ENCODE results near the gene CELA3B.
A peak's percentile ranks its signal among the peaks of the same experiment; 100 is the strongest.
"Not testable (repeated sequence)": the region's sequence is repeated elsewhere in the genome, so short reads cannot be mapped to it uniquely, and the experiment has no call there.

Gene CELA3B

DNA sequence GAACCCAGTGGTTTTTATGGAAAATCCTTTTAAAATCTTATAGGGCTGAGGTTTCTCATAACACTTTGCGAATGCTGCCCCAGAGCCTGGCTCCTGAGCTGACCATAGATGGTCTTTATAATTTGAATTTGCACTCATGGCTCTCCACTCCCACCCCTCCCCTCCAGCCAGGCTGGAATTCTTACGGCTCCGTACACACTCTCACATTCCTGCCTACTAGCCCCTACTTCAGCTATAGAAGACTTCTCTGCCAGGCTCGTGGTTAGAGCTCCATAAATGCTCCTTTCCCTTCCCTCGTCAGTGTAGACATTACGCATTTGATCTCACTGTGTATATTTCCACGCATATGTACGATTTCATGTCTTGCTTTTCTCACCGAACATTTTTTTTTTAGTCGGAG, 34.4 kb upstream of the CELA3B start:
- no peak for TF ChIP-seq POLR2A (IDR thresholded peaks at IDR 0.05; ENCODE audit: extremely low read depth, insufficient read length)
- TF ChIP-seq, protein P1, sequence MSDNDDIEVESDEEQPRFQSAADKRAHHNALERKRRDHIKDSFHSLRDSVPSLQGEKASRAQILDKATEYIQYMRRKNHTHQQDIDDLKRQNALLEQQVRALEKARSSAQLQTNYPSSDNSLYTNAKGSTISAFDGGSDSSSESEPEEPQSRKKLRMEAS (IDR thresholded peaks at IDR 0.05; ENCODE audit: low read depth, low read length), result no peak
- TF ChIP-seq, protein P2, sequence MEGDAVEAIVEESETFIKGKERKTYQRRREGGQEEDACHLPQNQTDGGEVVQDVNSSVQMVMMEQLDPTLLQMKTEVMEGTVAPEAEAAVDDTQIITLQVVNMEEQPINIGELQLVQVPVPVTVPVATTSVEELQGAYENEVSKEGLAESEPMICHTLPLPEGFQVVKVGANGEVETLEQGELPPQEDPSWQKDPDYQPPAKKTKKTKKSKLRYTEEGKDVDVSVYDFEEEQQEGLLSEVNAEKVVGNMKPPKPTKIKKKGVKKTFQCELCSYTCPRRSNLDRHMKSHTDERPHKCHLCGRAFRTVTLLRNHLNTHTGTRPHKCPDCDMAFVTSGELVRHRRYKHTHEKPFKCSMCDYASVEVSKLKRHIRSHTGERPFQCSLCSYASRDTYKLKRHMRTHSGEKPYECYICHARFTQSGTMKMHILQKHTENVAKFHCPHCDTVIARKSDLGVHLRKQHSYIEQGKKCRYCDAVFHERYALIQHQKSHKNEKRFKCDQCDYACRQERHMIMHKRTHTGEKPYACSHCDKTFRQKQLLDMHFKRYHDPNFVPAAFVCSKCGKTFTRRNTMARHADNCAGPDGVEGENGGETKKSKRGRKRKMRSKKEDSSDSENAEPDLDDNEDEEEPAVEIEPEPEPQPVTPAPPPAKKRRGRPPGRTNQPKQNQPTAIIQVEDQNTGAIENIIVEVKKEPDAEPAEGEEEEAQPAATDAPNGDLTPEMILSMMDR (IDR thresholded peaks at IDR 0.05; ENCODE audit: low read depth, low read length), result no peak
- no peak for TF ChIP-seq MYC (IDR thresholded peaks at IDR 0.05; ENCODE audit: low read depth, low read length)
- no peak for DNase-seq (ENCODE audit: low read depth)
- no peak overlapping the region for H3K4me3 ChIP-seq (ENCODE audit: low read depth, low read length)

DNA sequence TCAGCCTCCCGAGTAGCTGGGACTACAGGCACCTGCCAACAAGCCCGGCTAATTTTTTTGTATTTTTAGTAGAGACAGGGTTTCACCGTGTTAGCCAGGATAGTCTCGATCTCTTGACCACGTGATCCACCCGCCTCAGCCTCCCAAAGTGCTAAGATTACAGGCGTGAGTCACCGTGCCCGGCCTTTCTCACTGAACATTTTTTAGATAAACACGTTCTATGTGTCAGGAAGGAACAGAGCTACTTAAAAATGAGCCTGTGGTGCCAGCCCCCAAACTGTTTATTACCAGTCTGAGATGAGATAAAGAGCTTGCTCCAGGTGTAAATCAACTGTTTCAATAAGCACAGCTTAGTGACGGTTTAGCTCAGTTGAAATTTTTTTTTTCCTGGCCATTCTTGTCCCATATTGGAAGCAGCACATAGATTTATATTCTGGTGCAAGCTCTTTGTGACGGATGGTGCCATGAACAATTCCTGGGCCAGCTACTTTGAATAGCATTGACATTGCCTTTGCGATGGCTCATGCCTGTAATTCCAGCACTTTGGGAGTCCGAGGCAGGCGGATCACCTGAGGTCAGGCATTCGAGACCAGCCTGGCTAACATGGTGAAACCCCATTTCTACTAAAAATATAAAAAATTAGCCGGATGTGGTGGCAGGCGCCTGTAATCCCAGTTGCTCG, 33.7 kb upstream of the CELA3B start:
- H3K4me3 ChIP-seq (ENCODE audit: low read depth, low read length); DNase-seq (ENCODE audit: low read depth): not testable (repeated sequence)

DNA sequence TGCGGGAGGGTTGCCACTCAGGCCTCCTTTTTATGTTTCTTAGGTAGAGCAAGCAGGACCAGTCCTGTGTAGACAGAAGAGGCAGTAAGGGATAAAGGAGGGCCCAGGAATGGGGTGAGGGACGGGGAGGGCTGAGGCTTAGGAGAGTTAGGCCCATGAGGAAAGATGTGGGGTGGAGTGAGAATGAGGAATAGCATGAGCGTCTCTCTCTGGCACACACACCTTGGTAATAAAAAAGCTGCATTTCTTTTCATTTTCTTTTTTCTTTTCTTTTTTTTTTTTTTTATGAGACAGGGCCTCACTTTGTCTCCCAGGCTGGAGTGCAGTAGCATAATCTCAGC, 32.1 kb upstream of the CELA3B start:
- DNase-seq (ENCODE audit: low read depth), result no peak
- no peak overlapping the region for H3K4me3 ChIP-seq (ENCODE audit: low read depth, low read length)
- TF ChIP-seq MYC (IDR thresholded peaks at IDR 0.05; ENCODE audit: low read depth, low read length), result no peak
- TF ChIP-seq, protein P1 (IDR thresholded peaks at IDR 0.05; ENCODE audit: low read depth, low read length), result no peak
- TF ChIP-seq, protein P2 (IDR thresholded peaks at IDR 0.05; ENCODE audit: low read depth, low read length), result no peak
- no peak for TF ChIP-seq POLR2A (IDR thresholded peaks at IDR 0.05; ENCODE audit: extremely low read depth, insufficient read length)

DNA sequence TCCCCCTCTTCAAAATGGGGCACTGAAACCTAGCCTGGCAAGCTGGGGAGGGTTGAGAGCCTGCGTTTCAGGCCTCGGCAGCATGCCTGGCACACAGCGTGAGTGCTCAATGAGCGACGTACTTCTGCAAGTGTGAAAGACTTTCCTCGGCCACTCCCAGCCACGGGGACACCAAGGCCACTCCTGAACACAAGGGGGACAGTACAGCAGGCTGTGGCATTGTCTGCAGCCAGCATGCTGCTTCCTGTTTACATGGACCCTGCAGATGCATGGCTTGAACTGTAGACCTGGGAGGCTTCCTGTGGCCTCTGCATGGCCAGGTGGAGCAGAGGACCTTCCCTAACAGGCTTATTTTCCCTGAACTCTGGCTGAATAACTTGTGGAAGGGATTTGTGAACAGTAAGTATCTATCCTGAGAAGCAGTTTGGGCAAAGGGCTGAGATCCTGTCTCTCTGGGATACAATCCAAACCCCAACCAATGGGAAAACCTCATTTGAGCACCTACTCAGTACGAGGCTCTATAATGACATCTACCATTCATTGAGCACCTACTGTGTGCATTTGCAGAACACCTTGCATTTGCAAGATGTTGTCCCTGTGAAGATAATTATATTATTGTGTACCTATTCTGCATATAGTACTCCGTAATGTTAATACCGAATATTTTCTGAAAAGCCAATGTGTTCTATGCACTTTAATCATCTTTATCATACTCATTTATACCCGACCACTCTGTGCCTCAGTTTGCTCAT, 29.8 kb upstream of the CELA3B start:
- no peak overlapping the region for H3K4me3 ChIP-seq (ENCODE audit: low read depth, low read length)
- TF ChIP-seq, protein P1 (IDR thresholded peaks at IDR 0.05; ENCODE audit: low read depth, low read length), result peak; percentile 66
- no peak for TF ChIP-seq MYC (IDR thresholded peaks at IDR 0.05; ENCODE audit: low read depth, low read length)
- TF ChIP-seq, protein P2 (IDR thresholded peaks at IDR 0.05; ENCODE audit: low read depth, low read length), result peak; percentile 1

DNA sequence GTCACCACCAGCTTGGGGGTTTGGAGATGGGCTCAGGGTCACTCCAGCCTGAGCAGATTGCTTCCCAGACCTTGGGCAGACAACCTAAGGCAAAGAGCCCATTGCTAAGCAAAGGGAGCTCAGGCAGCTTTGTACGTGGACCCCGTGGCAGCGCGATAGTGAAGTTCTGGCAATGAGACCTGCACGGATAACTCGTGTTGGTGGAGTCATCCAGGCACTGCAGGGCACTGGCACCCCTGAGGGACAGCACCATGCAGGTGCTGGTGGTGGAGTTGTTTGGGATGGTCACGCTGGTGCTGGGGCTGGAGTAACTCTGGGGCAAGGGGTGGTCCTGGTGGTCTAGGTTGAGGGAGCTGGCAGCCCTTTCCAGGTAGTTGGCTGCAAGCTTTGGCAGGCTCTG, 26.1 kb upstream of the CELA3B start:
- H3K4me3 ChIP-seq (ENCODE audit: low read depth, low read length), result no peak overlapping the region
- TF ChIP-seq POLR2A (IDR thresholded peaks at IDR 0.05; ENCODE audit: extremely low read depth, insufficient read length) (no peak), MYC (IDR thresholded peaks at IDR 0.05; ENCODE audit: low read depth, low read length) (no peak)
- TF ChIP-seq, protein P2 (IDR thresholded peaks at IDR 0.05; ENCODE audit: low read depth, low read length), result no peak
- TF ChIP-seq, protein P1 (IDR thresholded peaks at IDR 0.05; ENCODE audit: low read depth, low read length), result no peak
- DNase-seq (ENCODE audit: low read depth), result no peak

More for the DNA sequence above, 29.8 kb upstream of the CELA3B start:
- DNase-seq (ENCODE audit: low read depth), result peak; percentile 48

- TF ChIP-seq, protein P1 (IDR thresholded peaks at IDR 0.05; ENCODE audit: low read depth, low read length), result no peak
- TF ChIP-seq MYC (IDR thresholded peaks at IDR 0.05; ENCODE audit: low read depth, low read length) (no peak), POLR2A (IDR thresholded peaks at IDR 0.05; ENCODE audit: extremely low read depth, insufficient read length) (no peak)
- TF ChIP-seq, protein P2 (IDR thresholded peaks at IDR 0.05; ENCODE audit: low read depth, low read length), result no peak
- no peak for DNase-seq (ENCODE audit: low read depth)
- H3K4me3 ChIP-seq (ENCODE audit: low read depth, low read length), result no peak overlapping the region
Measured at GRCh38 chr1:21951226-21951870, 25.5 kb upstream of the CELA3B start.
